A673 (cell line): ENCODE measurements around the gene DIPK1B. TPM values are rescaled to one million over a fixed set of nuclear protein-coding genes. Genes with fewer than 3 reads are reported as not detected.

Experiments
- BruUV-seq: library from RNA; stranded (reverse); fragments of 400-500 nt; replicated peaks from 2 replicates; lab custom pipeline; 2021; lab: Mats Ljungman, UMichigan
- CTCF ChIA-PET: fragments of 300-600 bp; sonication (Branson Sonifier 250); formaldehyde crosslinking; loops from one replicate; lab custom pipeline; 2022; ENCODE audit warnings: antibody characterized with exemption; lab: Charles Lee
- POLR2A ChIA-PET: fragments of 300-600 bp; sonication (Branson Sonifier 250); formaldehyde crosslinking; loops from one replicate; lab custom pipeline; 2022; ENCODE audit warnings: antibody characterized with exemption; ENCODE audit not compliant: low non-redundant PET; lab: Charles Lee
- DNase-seq: peaks from one replicate; pipeline ENCODE4 v3.0.0-alpha.2; 2015; ENCODE audit warnings: low spot score
- H3K27ac ChIP-seq: fragments of 200-600 bp; sonication (generic); 2 replicates; pipeline ENCODE4 v1.5.1; 2016; ENCODE audit warnings: mixed run types, low read depth, mild to moderate bottlenecking, mixed read lengths, antibody characterized with exemption, low read length; ENCODE audit not compliant: poor library complexity, severe bottlenecking
- H3K27me3 ChIP-seq: fragments of 200-600 bp; sonication (generic); replicated peaks from 2 replicates; pipeline ENCODE4 v1.6.1; 2017; ENCODE audit warnings: mixed run types, low read depth, mild to moderate bottlenecking, mixed read lengths, antibody characterized with exemption, low read length; ENCODE audit not compliant: insufficient read depth, poor library complexity
- H3K36me3 ChIP-seq: fragments of 200-600 bp; sonication (generic); 2 replicates; pipeline ENCODE4 v1.6.1; 2016; ENCODE audit warnings: mixed run types, mild to moderate bottlenecking, mixed read lengths, antibody characterized with exemption, low read length; ENCODE audit not compliant: insufficient read depth, poor library complexity, severe bottlenecking
- H3K4me1 ChIP-seq: fragments of 200-600 bp; sonication (generic); 2 replicates; pipeline ENCODE4 v1.6.1; 2017; ENCODE audit warnings: mixed run types, mild to moderate bottlenecking, mixed read lengths, antibody characterized with exemption, low read length; ENCODE audit not compliant: insufficient read depth, poor library complexity, severe bottlenecking
- H3K4me3 ChIP-seq: fragments of 200-600 bp; sonication (generic); 2 replicates; pipeline ENCODE4 v1.5.1; 2016; ENCODE audit warnings: low read depth, mixed run types, mild to moderate bottlenecking, mixed read lengths, low read length; ENCODE audit not compliant: poor library complexity, severe bottlenecking
- H3K9me3 ChIP-seq: fragments of 200-600 bp; sonication (generic); 2 replicates; pipeline ENCODE4 v1.6.1; 2016; ENCODE audit warnings: mixed run types, low read depth, mild to moderate bottlenecking, mixed read lengths, antibody characterized with exemption, low read length; ENCODE audit not compliant: poor library complexity, severe bottlenecking
- EZH2 ChIP-seq: fragments of 200-600 bp; sonication (generic); IDR thresholded peaks from 2 replicates; pipeline ENCODE4 v1.6.1; 2017; ENCODE audit warnings: borderline replicate concordance, low read depth, mild to moderate bottlenecking, mixed read lengths, antibody characterized with exemption, low read length; ENCODE audit not compliant: poor library complexity, severe bottlenecking
- intact Hi-C: fragments of 100-400 bp; cut with micrococcal nuclease; formaldehyde crosslinking; loops from one replicate; pipeline ENCODE4 v1.10.0; 2022; ENCODE audit not compliant: unreplicated experiment
- total RNA-seq: library from RNA; stranded (reverse); gene quantifications from 2 replicates; pipeline ENCODE4 v1.2.3, GENCODE V29; 2021
- TF ChIP-seq, protein P1 (sequence below): fragments of 300-800, 200-600 bp; sonication (generic); conservative IDR thresholded peaks from 2 replicates; pipeline ENCODE4 v1.5.1; 2017; ENCODE audit warnings: low read depth, mild to moderate bottlenecking, antibody characterized with exemption, low read length, moderate library complexity, mixed read lengths

Gene DIPK1B
- total RNA-seq, 1 experiment from 2014 or later = 26.4 TPM

DNA sequence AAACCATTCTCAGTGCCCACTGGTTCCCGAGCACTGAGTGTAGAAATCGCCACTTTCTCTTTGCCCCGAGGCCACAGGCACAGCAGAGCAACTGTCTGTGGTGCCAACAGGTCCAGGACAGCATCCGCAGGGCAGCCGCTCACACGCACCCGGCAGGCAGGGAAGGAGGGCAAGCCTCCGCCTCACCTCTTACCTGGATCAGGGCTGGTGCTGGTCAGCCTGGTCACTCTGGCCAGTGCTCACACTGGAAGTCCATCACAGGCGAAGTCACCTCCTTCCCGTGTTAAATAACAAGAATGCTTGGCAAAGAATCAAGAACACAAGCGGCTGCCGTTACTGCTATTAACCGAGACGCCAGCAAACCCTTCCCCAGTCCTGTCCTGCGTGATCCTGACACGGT, 13.7 kb downstream of the DIPK1B start:
- intact Hi-C loops = no loop called here
- no TSS peak for BruUV-seq
- peak overlapping the region; percentile 95 for H3K4me3 ChIP-seq
- no peaks in the 10 kb centered on the region for H3K27me3 ChIP-seq
- peaks cover 26% of the 10 kb centered on the region for H3K4me1 ChIP-seq
- peak overlapping the region; percentile 94 for H3K27ac ChIP-seq
- DNase-seq = no peak
- ChIA-PET CTCF (no interaction called here), POLR2A (no interaction called here)
- TF ChIP-seq EZH2 = no peak
- TF ChIP-seq, protein P1, sequence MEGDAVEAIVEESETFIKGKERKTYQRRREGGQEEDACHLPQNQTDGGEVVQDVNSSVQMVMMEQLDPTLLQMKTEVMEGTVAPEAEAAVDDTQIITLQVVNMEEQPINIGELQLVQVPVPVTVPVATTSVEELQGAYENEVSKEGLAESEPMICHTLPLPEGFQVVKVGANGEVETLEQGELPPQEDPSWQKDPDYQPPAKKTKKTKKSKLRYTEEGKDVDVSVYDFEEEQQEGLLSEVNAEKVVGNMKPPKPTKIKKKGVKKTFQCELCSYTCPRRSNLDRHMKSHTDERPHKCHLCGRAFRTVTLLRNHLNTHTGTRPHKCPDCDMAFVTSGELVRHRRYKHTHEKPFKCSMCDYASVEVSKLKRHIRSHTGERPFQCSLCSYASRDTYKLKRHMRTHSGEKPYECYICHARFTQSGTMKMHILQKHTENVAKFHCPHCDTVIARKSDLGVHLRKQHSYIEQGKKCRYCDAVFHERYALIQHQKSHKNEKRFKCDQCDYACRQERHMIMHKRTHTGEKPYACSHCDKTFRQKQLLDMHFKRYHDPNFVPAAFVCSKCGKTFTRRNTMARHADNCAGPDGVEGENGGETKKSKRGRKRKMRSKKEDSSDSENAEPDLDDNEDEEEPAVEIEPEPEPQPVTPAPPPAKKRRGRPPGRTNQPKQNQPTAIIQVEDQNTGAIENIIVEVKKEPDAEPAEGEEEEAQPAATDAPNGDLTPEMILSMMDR = no peak
- peaks cover 50% of the 10 kb centered on the region for H3K36me3 ChIP-seq
- no peaks in the 10 kb centered on the region for H3K9me3 ChIP-seq

DNA sequence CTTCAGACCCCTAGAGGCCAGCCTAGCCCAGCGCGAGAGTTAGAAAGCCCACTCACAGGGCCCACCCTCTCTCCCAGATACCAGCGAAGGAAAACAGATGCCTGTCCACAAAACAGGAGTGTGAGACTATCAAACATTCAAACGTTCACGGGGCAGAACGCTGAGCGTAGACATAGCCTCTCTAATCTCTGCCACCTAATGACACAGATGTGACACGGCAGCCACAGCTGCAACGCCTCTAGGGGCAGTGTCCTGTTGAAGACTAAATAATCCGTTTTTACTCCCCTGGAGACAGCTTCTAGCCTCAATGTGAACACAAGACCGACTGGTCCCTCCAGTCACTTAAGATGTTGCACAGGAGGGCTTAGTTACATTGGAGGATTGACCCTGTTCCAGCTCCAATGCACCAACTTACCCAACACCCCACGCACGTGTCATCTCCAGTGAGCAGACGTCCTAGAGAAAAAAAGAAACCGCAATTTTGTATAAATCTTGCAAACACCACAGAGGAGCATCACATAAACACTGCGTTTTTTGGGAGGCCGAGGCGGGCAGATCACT, 14.3 kb downstream of the DIPK1B start:
- no TSS peak for BruUV-seq
- H3K36me3 ChIP-seq = peaks cover 47% of the 10 kb centered on the region
- TF ChIP-seq EZH2 = no peak
- TF ChIP-seq, protein P1 = peak; percentile 64
- POLR2A ChIA-PET = no interaction called here
- peak; percentile 73 for DNase-seq
- H3K4me1 ChIP-seq = peaks cover 20% of the 10 kb centered on the region
- H3K4me3 ChIP-seq = peak overlapping the region; percentile 95
- H3K27me3 ChIP-seq = no peaks in the 10 kb centered on the region
- intact Hi-C loops = no loop called here
- CTCF ChIA-PET = no interaction called here
- peak overlapping the region; percentile 94 for H3K27ac ChIP-seq
- H3K9me3 ChIP-seq = no peaks in the 10 kb centered on the region

DNA sequence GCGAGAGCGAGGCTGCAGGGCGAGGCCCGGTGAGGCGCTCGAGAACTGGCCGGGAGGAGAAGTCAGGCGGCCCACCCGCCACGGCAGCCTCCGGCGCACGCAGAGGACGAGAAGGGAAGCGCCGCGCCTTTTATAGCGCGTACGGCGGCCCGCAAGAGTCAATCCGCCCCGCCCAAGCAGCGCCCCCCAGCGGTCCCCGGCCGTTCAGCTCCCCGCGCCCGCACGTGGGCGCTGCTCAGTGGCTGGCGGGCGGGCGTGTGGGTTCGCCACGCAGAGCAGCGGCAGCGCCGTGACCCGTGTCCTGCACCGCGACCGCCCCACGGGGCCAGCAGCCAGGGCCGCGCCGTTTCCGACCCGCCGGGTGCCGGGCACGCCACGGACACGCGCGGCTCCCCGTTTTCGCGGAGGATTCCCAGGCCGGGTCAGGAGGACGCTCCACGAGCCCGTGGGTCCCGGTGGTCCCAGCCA, 15.7 kb downstream of the DIPK1B start:
- Histone ChIP-seq H3K4me3 (peak overlapping the region; percentile 95), H3K27ac (peak overlapping the region; percentile 94), H3K9me3 (no peaks in the 10 kb centered on the region), H3K36me3 (peaks cover 37% of the 10 kb centered on the region), H3K27me3 (no peaks in the 10 kb centered on the region), H3K4me1 (peaks cover 20% of the 10 kb centered on the region)
- intact Hi-C loops = no loop called here
- DNase-seq = peak; percentile 92
- ChIA-PET POLR2A (no interaction called here), CTCF (interaction anchor here (0.6 kb wide), 2 partner anchors 140 to 319 kb away, joined by 3 to 10 read pairs; no protein-coding TSS in a partner anchor)
- no peak for TF ChIP-seq EZH2
- TF ChIP-seq, protein P1 = peak; percentile 85
- BruUV-seq = no TSS peak
